GM12878 (cell line): Measurements from ENCODE around the gene UNC50. TPM values are rescaled to one million over a fixed set of nuclear protein-coding genes. Genes with fewer than 3 reads are reported as not detected.

Experiments
- EP300 ChIP-seq, 2 experiments: fragments of 150-350 bp in 1 of 2; IDR thresholded peaks; 2 replicates each; pipeline ENCODE4 v1.6.1; 2011 to 2012; ENCODE audit warnings: low read depth in 2 of 2, low read length in 2 of 2, borderline replicate concordance in 1 of 2, improper control_type of control experiment in 1 of 2, inconsistent platforms in 1 of 2; ENCODE audit not compliant: control insufficient read depth in 1 of 2
- HDAC2 ChIP-seq: fragments of 200-600 bp; sonication (generic); IDR thresholded peaks from 2 replicates; pipeline ENCODE4 v1.6.1; 2017
- HDGF ChIP-seq: fragments of 450-650 bp; IDR thresholded peaks from 2 replicates; pipeline ENCODE4 v1.6.1; 2016; ENCODE audit warnings: antibody characterized with exemption
- MEF2A ChIP-seq: IDR thresholded peaks from 2 replicates; pipeline ENCODE4 v1.6.1; 2011; ENCODE audit warnings: low read depth, mild to moderate bottlenecking, low read length, moderate library complexity; ENCODE audit not compliant: insufficient read depth
- MTA3 ChIP-seq: IDR thresholded peaks from 2 replicates; pipeline ENCODE4 v1.6.1; 2012; ENCODE audit warnings: low read length, inconsistent platforms, borderline replicate concordance
- NBN ChIP-seq: fragments of 450-650 bp; IDR thresholded peaks from 2 replicates; pipeline ENCODE4 v1.6.1; 2016
- POLR2A ChIP-seq: IDR thresholded peaks from 2 replicates; pipeline ENCODE4 v1.6.1; 2011; ENCODE audit warnings: low read depth, mild to moderate bottlenecking, low read length
- POLR2AphosphoS5 ChIP-seq: IDR thresholded peaks from 2 replicates; pipeline ENCODE4 v1.6.1; 2011; ENCODE audit warnings: mild to moderate bottlenecking, low read length, inconsistent platforms
- SP1 ChIP-seq: IDR thresholded peaks from one replicate; pipeline ENCODE4 v1.6.1; 2011; ENCODE audit warnings: low read depth, low read length
- STAT3 ChIP-seq: IDR thresholded peaks from 2 replicates; pipeline ENCODE4 v1.6.1; 2011; ENCODE audit warnings: low read depth, low read length, improper control_type of control experiment
- TCF7 ChIP-seq: IDR thresholded peaks from 2 replicates; pipeline ENCODE4 v1.6.1; 2014; ENCODE audit warnings: antibody characterized with exemption, borderline replicate concordance
- YBX1 ChIP-seq: fragments of 450-650 bp; IDR thresholded peaks from 2 replicates; pipeline ENCODE4 v1.6.1; 2016; ENCODE audit warnings: antibody characterized with exemption
- ZNF207 ChIP-seq: fragments of 450-650 bp; IDR thresholded peaks from 2 replicates; pipeline ENCODE4 v1.6.1; 2014; ENCODE audit warnings: antibody characterized with exemption, mild to moderate bottlenecking, borderline replicate concordance
- polyA plus RNA-seq, 11 experiments: library from polyadenylated mRNA; depleted of rRNA in 4 of 11; unstranded in 6 of 11; stranded (reverse) in 5 of 11; fragments of >200 nt; fragmentation: Nextera tagmentation in 4 of 11; fragmentation: Illumina TruSeq in 1 of 11; extraction: Ambion mirVana in 4 of 11; extraction: Trizol in 1 of 11; gene quantifications; 1 replicate in 1 of 11; 2 replicates in 10 of 11; pipeline versions ENCODE4 v1.2.1 to v1.2.3, GENCODE V29; 2011 to 2016; ENCODE audit warnings: inconsistent platforms in 2 of 11, missing spikeins in 2 of 11, low read depth in 1 of 11
- total RNA-seq, 4 experiments: library from RNA; depleted of rRNA in 3 of 4; stranded (reverse); fragments of >200 nt in 3 of 4; fragmentation: Illumina TruSeq in 1 of 4; extraction: Trizol in 1 of 4; gene quantifications; 2 replicates each; pipeline versions ENCODE4 v1.2.1 to v1.2.3, GENCODE V29; 2013 to 2021
- TF ChIP-seq, protein P1 (sequence below): fragments of 450-650 bp; conservative IDR thresholded peaks from 2 replicates; pipeline ENCODE4 v1.6.1; 2017; ENCODE audit warnings: mild to moderate bottlenecking, moderate library complexity
- TF ChIP-seq, protein P2 (sequence below): fragments of 150-350 bp; IDR thresholded peaks from 2 replicates; pipeline ENCODE4 v1.6.1; 2016; ENCODE audit warnings: low read depth, low read length
- TF ChIP-seq, protein P3 (sequence below): IDR thresholded peaks from 2 replicates; pipeline ENCODE4 v1.6.1; 2012; ENCODE audit warnings: improper control_type of control experiment, low read depth, low read length; ENCODE audit not compliant: insufficient replicate concordance
- TF ChIP-seq, protein P4 (sequence below): IDR thresholded peaks from 2 replicates; pipeline ENCODE4 v1.6.1; 2012; ENCODE audit warnings: low read depth, low read length, improper control_type of control experiment

Gene UNC50
- total and polyA plus RNA-seq, 10 of the 15 experiments (the other 5 are each of a cell fraction or from before 2014, with no cell fraction given) = 25.5 to 76.3 (median 37.8) TPM

DNA sequence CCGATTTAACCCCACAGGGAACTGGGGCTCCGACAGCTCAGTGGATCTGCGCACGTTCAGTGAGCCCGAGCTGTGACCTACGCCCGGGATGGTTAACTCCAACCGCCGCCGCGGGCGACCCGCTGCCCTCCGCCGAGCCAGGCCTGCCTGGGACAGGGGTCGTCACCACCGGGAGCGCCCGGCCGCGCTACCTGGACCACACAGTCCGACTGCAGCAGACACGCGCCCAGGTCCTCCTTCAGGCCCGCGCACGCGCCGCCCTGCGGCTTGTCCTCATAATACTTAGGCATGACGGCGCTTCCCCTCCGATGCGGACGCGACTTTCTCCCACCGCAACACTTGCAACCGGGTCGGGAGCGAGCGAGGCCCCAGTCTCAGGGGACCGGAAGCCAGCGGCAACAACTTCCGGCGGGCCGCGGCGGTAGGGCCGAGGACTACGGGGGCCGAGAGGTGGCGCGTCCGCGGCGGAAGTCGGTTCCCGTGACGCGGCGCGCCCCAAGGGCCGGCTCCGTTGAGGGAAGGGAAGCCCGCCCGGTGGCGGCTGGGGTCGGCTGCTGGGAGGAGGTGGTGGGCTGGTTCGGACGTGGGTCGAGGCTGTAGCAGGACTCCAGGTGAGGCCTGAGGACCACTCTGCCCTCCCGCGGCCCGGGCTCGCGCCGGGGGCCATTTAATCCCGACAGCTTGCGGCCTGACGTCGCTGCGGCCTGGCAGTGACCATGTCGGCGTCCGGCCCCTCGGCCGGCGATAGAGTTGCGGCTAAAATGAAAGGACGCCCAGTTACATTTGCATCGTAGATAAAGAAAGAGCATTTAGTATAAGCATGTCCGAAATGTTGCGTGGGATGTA lies at the start of gene UNC50, which contains the start of gene COA5 (continued):
- TF ChIP-seq ZNF207 (peak; percentile 96), YBX1 (no peak), SP1 (peak; percentile 34), POLR2A (peak; percentile 99), HDAC2 (no peak), HDGF (0 out of 2 replicates have a peak, but pooled peaks have one; percentile 31), MEF2A (0 out of 2 replicates have a peak, but pooled peaks have one; percentile 28), POLR2AphosphoS5 (peak; percentile 94), STAT3 (no peak), TCF7 (no peak), MTA3 (no peak; the same call in 1 of the 2 replicates), EP300 (IDR thresholded peaks at IDR 0.05; ENCODE audit: borderline replicate concordance in 1 of 2, control insufficient read depth in 1 of 2, low read depth in 2 of 2, low read length in 2 of 2) (no peak), NBN (peak; percentile 80; the same call in 1 of the 2 replicates)
- TF ChIP-seq, protein P1, sequence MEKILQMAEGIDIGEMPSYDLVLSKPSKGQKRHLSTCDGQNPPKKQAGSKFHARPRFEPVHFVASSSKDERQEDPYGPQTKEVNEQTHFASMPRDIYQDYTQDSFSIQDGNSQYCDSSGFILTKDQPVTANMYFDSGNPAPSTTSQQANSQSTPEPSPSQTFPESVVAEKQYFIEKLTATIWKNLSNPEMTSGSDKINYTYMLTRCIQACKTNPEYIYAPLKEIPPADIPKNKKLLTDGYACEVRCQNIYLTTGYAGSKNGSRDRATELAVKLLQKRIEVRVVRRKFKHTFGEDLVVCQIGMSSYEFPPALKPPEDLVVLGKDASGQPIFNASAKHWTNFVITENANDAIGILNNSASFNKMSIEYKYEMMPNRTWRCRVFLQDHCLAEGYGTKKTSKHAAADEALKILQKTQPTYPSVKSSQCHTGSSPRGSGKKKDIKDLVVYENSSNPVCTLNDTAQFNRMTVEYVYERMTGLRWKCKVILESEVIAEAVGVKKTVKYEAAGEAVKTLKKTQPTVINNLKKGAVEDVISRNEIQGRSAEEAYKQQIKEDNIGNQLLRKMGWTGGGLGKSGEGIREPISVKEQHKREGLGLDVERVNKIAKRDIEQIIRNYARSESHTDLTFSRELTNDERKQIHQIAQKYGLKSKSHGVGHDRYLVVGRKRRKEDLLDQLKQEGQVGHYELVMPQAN = peak; percentile 72
- TF ChIP-seq, protein P2, sequence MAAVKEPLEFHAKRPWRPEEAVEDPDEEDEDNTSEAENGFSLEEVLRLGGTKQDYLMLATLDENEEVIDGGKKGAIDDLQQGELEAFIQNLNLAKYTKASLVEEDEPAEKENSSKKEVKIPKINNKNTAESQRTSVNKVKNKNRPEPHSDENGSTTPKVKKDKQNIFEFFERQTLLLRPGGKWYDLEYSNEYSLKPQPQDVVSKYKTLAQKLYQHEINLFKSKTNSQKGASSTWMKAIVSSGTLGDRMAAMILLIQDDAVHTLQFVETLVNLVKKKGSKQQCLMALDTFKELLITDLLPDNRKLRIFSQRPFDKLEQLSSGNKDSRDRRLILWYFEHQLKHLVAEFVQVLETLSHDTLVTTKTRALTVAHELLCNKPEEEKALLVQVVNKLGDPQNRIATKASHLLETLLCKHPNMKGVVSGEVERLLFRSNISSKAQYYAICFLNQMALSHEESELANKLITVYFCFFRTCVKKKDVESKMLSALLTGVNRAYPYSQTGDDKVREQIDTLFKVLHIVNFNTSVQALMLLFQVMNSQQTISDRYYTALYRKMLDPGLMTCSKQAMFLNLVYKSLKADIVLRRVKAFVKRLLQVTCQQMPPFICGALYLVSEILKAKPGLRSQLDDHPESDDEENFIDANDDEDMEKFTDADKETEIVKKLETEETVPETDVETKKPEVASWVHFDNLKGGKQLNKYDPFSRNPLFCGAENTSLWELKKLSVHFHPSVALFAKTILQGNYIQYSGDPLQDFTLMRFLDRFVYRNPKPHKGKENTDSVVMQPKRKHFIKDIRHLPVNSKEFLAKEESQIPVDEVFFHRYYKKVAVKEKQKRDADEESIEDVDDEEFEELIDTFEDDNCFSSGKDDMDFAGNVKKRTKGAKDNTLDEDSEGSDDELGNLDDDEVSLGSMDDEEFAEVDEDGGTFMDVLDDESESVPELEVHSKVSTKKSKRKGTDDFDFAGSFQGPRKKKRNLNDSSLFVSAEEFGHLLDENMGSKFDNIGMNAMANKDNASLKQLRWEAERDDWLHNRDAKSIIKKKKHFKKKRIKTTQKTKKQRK = no peak
- TF ChIP-seq, protein P3, sequence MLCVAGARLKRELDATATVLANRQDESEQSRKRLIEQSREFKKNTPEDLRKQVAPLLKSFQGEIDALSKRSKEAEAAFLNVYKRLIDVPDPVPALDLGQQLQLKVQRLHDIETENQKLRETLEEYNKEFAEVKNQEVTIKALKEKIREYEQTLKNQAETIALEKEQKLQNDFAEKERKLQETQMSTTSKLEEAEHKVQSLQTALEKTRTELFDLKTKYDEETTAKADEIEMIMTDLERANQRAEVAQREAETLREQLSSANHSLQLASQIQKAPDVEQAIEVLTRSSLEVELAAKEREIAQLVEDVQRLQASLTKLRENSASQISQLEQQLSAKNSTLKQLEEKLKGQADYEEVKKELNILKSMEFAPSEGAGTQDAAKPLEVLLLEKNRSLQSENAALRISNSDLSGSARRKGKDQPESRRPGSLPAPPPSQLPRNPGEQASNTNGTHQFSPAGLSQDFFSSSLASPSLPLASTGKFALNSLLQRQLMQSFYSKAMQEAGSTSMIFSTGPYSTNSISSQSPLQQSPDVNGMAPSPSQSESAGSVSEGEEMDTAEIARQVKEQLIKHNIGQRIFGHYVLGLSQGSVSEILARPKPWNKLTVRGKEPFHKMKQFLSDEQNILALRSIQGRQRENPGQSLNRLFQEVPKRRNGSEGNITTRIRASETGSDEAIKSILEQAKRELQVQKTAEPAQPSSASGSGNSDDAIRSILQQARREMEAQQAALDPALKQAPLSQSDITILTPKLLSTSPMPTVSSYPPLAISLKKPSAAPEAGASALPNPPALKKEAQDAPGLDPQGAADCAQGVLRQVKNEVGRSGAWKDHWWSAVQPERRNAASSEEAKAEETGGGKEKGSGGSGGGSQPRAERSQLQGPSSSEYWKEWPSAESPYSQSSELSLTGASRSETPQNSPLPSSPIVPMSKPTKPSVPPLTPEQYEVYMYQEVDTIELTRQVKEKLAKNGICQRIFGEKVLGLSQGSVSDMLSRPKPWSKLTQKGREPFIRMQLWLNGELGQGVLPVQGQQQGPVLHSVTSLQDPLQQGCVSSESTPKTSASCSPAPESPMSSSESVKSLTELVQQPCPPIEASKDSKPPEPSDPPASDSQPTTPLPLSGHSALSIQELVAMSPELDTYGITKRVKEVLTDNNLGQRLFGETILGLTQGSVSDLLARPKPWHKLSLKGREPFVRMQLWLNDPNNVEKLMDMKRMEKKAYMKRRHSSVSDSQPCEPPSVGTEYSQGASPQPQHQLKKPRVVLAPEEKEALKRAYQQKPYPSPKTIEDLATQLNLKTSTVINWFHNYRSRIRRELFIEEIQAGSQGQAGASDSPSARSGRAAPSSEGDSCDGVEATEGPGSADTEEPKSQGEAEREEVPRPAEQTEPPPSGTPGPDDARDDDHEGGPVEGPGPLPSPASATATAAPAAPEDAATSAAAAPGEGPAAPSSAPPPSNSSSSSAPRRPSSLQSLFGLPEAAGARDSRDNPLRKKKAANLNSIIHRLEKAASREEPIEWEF = no peak
- TF ChIP-seq, protein P4, sequence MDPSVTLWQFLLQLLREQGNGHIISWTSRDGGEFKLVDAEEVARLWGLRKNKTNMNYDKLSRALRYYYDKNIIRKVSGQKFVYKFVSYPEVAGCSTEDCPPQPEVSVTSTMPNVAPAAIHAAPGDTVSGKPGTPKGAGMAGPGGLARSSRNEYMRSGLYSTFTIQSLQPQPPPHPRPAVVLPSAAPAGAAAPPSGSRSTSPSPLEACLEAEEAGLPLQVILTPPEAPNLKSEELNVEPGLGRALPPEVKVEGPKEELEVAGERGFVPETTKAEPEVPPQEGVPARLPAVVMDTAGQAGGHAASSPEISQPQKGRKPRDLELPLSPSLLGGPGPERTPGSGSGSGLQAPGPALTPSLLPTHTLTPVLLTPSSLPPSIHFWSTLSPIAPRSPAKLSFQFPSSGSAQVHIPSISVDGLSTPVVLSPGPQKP = peak; percentile 89
